ENCODE measurements around the gene RPP25L.

RPP25L gene

GRCh38 chr9:34575862-34576596 is 35.9 kb downstream of the RPP25L start:
- H3K27me3 Mint-ChIP-seq: peaks cover 48% of the 10 kb centered on the region
- no peaks in the 10 kb centered on the region for H3K36me3 Mint-ChIP-seq (ENCODE audit: low read depth)
- no peaks in the 10 kb centered on the region for H3K9me3 Mint-ChIP-seq
- H3K27ac Mint-ChIP-seq: no peak overlapping the region
- H3K4me1 Mint-ChIP-seq (ENCODE audit: low read depth): no peaks in the 10 kb centered on the region
- H3K4me3 Mint-ChIP-seq: no peak overlapping the region

- Mint-ChIP-seq H3K36me3 (ENCODE audit: low read depth) (no peaks in the 10 kb centered on the region), H3K27me3 (peaks cover 40% of the 10 kb centered on the region), H3K9me3 (no peaks in the 10 kb centered on the region), H3K27ac (no peak overlapping the region), H3K4me1 (ENCODE audit: low read depth) (no peaks in the 10 kb centered on the region), H3K4me3 (no peak overlapping the region)
Measured at GRCh38 chr9:34575241-34575640, 36.7 kb downstream of the RPP25L start.

GRCh38 chr9:34574571-34574970 is 37.3 kb downstream of the RPP25L start:
- no peaks in the 10 kb centered on the region for H3K4me1 Mint-ChIP-seq (ENCODE audit: low read depth)
- no peak overlapping the region for H3K4me3 Mint-ChIP-seq
- H3K27me3 Mint-ChIP-seq: peaks cover 35% of the 10 kb centered on the region
- H3K36me3 Mint-ChIP-seq (ENCODE audit: low read depth): no peaks in the 10 kb centered on the region
- no peaks in the 10 kb centered on the region for H3K9me3 Mint-ChIP-seq
- no peak overlapping the region for H3K27ac Mint-ChIP-seq

- H3K27ac Mint-ChIP-seq: no peak overlapping the region
- no peaks in the 10 kb centered on the region for H3K9me3 Mint-ChIP-seq
- H3K27me3 Mint-ChIP-seq: peaks cover 26% of the 10 kb centered on the region
- H3K36me3 Mint-ChIP-seq (ENCODE audit: low read depth): no peaks in the 10 kb centered on the region
- H3K4me1 Mint-ChIP-seq (ENCODE audit: low read depth): no peaks in the 10 kb centered on the region
- no peak overlapping the region for H3K4me3 Mint-ChIP-seq
Measured at GRCh38 chr9:34573599-34574325, 38.1 kb downstream of the RPP25L start.

GRCh38 chr9:34572628-34573027 is 39.3 kb downstream of the RPP25L start:
- Mint-ChIP-seq H3K36me3 (ENCODE audit: low read depth) (no peaks in the 10 kb centered on the region), H3K27ac (no peak overlapping the region), H3K4me3 (no peak overlapping the region), H3K9me3 (no peaks in the 10 kb centered on the region), H3K27me3 (peaks cover 25% of the 10 kb centered on the region), H3K4me1 (ENCODE audit: low read depth) (no peaks in the 10 kb centered on the region)

GRCh38 chr9:34572092-34572491 is 39.8 kb downstream of the RPP25L start:
- H3K4me1 Mint-ChIP-seq (ENCODE audit: low read depth): no peaks in the 10 kb centered on the region
- no peak overlapping the region for H3K27ac Mint-ChIP-seq
- H3K36me3 Mint-ChIP-seq (ENCODE audit: low read depth): no peaks in the 10 kb centered on the region
- no peak overlapping the region for H3K4me3 Mint-ChIP-seq
- H3K9me3 Mint-ChIP-seq: no peaks in the 10 kb centered on the region
- peaks cover 20% of the 10 kb centered on the region for H3K27me3 Mint-ChIP-seq

GRCh38 chr9:34571481-34571810 is 40.5 kb downstream of the RPP25L start:
- Mint-ChIP-seq H3K4me3 (no peak overlapping the region), H3K4me1 (ENCODE audit: low read depth) (no peaks in the 10 kb centered on the region), H3K36me3 (ENCODE audit: low read depth) (no peaks in the 10 kb centered on the region), H3K27me3 (peaks cover 22% of the 10 kb centered on the region), H3K27ac (no peak overlapping the region), H3K9me3 (no peaks in the 10 kb centered on the region)

- no peak overlapping the region for H3K27ac Mint-ChIP-seq
- H3K4me1 Mint-ChIP-seq (ENCODE audit: low read depth): no peaks in the 10 kb centered on the region
- H3K9me3 Mint-ChIP-seq: no peaks in the 10 kb centered on the region
- no peaks in the 10 kb centered on the region for H3K36me3 Mint-ChIP-seq (ENCODE audit: low read depth)
- peaks cover 18% of the 10 kb centered on the region for H3K27me3 Mint-ChIP-seq
- H3K4me3 Mint-ChIP-seq: no peak overlapping the region
Measured at GRCh38 chr9:34570809-34571480, 41.0 kb downstream of the RPP25L start.

GRCh38 chr9:34570376-34570775 is 41.5 kb downstream of the RPP25L start:
- Mint-ChIP-seq H3K4me1 (ENCODE audit: low read depth) (no peaks in the 10 kb centered on the region), H3K4me3 (no peak overlapping the region), H3K27ac (no peak overlapping the region), H3K27me3 (peaks cover 15% of the 10 kb centered on the region), H3K9me3 (no peaks in the 10 kb centered on the region), H3K36me3 (ENCODE audit: low read depth) (no peaks in the 10 kb centered on the region)

- Mint-ChIP-seq H3K36me3 (ENCODE audit: low read depth) (no peaks in the 10 kb centered on the region), H3K9me3 (no peaks in the 10 kb centered on the region), H3K4me3 (no peak overlapping the region), H3K4me1 (ENCODE audit: low read depth) (no peaks in the 10 kb centered on the region), H3K27me3 (peaks cover 25% of the 10 kb centered on the region), H3K27ac (no peak overlapping the region)
Measured at GRCh38 chr9:34568774-34569173, 43.1 kb downstream of the RPP25L start.

- Mint-ChIP-seq H3K4me3 (no peak overlapping the region), H3K9me3 (no peaks in the 10 kb centered on the region), H3K4me1 (ENCODE audit: low read depth) (no peaks in the 10 kb centered on the region), H3K36me3 (ENCODE audit: low read depth) (no peaks in the 10 kb centered on the region), H3K27ac (no peak overlapping the region), H3K27me3 (peaks cover 30% of the 10 kb centered on the region)
Measured at GRCh38 chr9:34568133-34568532, 43.8 kb downstream of the RPP25L start.

- Mint-ChIP-seq H3K27ac (no peak overlapping the region), H3K4me1 (ENCODE audit: low read depth) (no peaks in the 10 kb centered on the region), H3K27me3 (peaks cover 32% of the 10 kb centered on the region), H3K36me3 (ENCODE audit: low read depth) (no peaks in the 10 kb centered on the region), H3K4me3 (no peak overlapping the region), H3K9me3 (no peaks in the 10 kb centered on the region)
Measured at GRCh38 chr9:34566972-34567371, 44.9 kb downstream of the RPP25L start.

- peaks cover 35% of the 10 kb centered on the region for H3K27me3 Mint-ChIP-seq
- H3K27ac Mint-ChIP-seq: no peak overlapping the region
Measured at GRCh38 chr9:34566322-34566721, 45.6 kb downstream of the RPP25L start.

GRCh38 chr9:34565856-34566255 is 46.0 kb downstream of the RPP25L start:
- Mint-ChIP-seq H3K4me1 (ENCODE audit: low read depth) (no peaks in the 10 kb centered on the region), H3K36me3 (ENCODE audit: low read depth) (no peaks in the 10 kb centered on the region), H3K4me3 (no peak overlapping the region), H3K27ac (no peak overlapping the region), H3K27me3 (peaks cover 39% of the 10 kb centered on the region), H3K9me3 (no peaks in the 10 kb centered on the region)

More at GRCh38 chr9:34566322-34566721, 45.6 kb downstream of the RPP25L start:
- H3K4me1 Mint-ChIP-seq (ENCODE audit: low read depth): no peaks in the 10 kb centered on the region
- no peaks in the 10 kb centered on the region for H3K36me3 Mint-ChIP-seq (ENCODE audit: low read depth)
- H3K9me3 Mint-ChIP-seq: no peaks in the 10 kb centered on the region
- no peak overlapping the region for H3K4me3 Mint-ChIP-seq

GRCh38 chr9:34564617-34565016 is 47.3 kb downstream of the RPP25L start:
- Mint-ChIP-seq H3K36me3 (ENCODE audit: low read depth) (no peaks in the 10 kb centered on the region), H3K4me1 (ENCODE audit: low read depth) (no peaks in the 10 kb centered on the region), H3K4me3 (no peak overlapping the region), H3K27me3 (peaks cover 46% of the 10 kb centered on the region), H3K27ac (no peak overlapping the region), H3K9me3 (no peaks in the 10 kb centered on the region)
